GM12878 (cell line): ENCODE results near the gene RNF168. TPM values are rescaled to one million over a fixed set of nuclear protein-coding genes. Genes with fewer than 3 reads are reported as not detected.
"Not testable (repeated sequence)": the region's sequence is repeated elsewhere in the genome, so short reads cannot be mapped to it uniquely, and the experiment has no call there.

Experiments
- ATAC-seq: fragments of 200-7000 bp; cut with Tn5 transposase; 3 replicates; pipeline ENCODE4 v1.9.1; 2020; ENCODE audit warnings: mild to moderate bottlenecking, moderate library complexity
- BruUV-seq: library from RNA; stranded (reverse); fragments of 400-500 nt; replicated peaks from 2 replicates; lab custom pipeline; 2021; lab: Mats Ljungman, UMichigan
- CTCF ChIA-PET: fragments of 300-600 bp; sonication (Branson Sonifier 250); formaldehyde crosslinking; extraction: SDS; loops from one replicate; lab custom pipeline; 2021; ENCODE audit warnings: inconsistent platforms; lab: Yijun Ruan, JAX
- POLR2A ChIA-PET: fragments of 350-600 bp; formaldehyde crosslinking; extraction: SDS; loops from one replicate; lab custom pipeline; 2021; ENCODE audit warnings: inconsistent platforms; lab: Charles Lee
- RAD21 ChIA-PET: fragments of 300-600 bp; sonication (Branson Sonifier 250); formaldehyde crosslinking; loops from one replicate; lab custom pipeline; 2023; ENCODE audit warnings: antibody characterized with exemption; ENCODE audit not compliant: unreplicated experiment; lab: Charles Lee
- SMC1A ChIA-PET: fragments of 300-600 bp; sonication (Branson Sonifier 250); formaldehyde crosslinking; loops from one replicate; lab custom pipeline; 2023; ENCODE audit not compliant: unreplicated experiment, uncharacterized antibody; lab: Charles Lee
- DNase-seq: peaks from one replicate; pipeline ENCODE4 v3.0.0-alpha.2; 2011; ENCODE audit warnings: low read depth, low spot score
- FAIRE-seq: peaks from 3 replicates; lab custom pipeline; 2011; peaks lifted over from hg19 to GRCh38; lab: Jason Lieb, UNC
- H2AFZ ChIP-seq: 2 replicates; pipeline ENCODE4 v1.6.0; 2011; ENCODE audit warnings: low read depth, low read length, control low read depth; ENCODE audit not compliant: control insufficient read depth
- H3K27ac ChIP-seq: 2 replicates; pipeline ENCODE4 v1.5.1; 2011; ENCODE audit warnings: control low read depth; ENCODE audit not compliant: control insufficient read depth, insufficient read depth
- H3K27me3 ChIP-seq, 2 experiments: replicated peaks in 1 of 2; 2 replicates each; pipeline versions ENCODE4 v1.6.0 to v1.6.1; 2011; ENCODE audit warnings: low read length in 1 of 2; ENCODE audit not compliant: control insufficient read depth in 2 of 2, insufficient read depth in 2 of 2
- H3K36me3 ChIP-seq, 2 experiments: 2 replicates each; pipeline ENCODE4 v1.5.1; 2011; ENCODE audit warnings: low read length in 1 of 2; ENCODE audit not compliant: control insufficient read depth in 2 of 2, insufficient read depth in 2 of 2
- H3K4me1 ChIP-seq: 2 replicates; pipeline ENCODE4 v1.6.1; 2011; ENCODE audit warnings: mild to moderate bottlenecking, low read length, moderate library complexity, mixed read lengths; ENCODE audit not compliant: control insufficient read depth, insufficient read depth
- H3K4me2 ChIP-seq: 2 replicates; pipeline ENCODE4 v1.6.0; 2011; ENCODE audit warnings: control low read depth; ENCODE audit not compliant: control insufficient read depth, insufficient read depth
- H3K4me3 ChIP-seq: fragments of 200-600 bp; sonication (generic); 2 replicates; pipeline ENCODE4 v1.5.1; 2016
- H3K79me2 ChIP-seq: 2 replicates; pipeline ENCODE4 v1.6.0; 2011; ENCODE audit warnings: low read length; ENCODE audit not compliant: control insufficient read depth, insufficient read depth
- H3K9ac ChIP-seq: 2 replicates; pipeline ENCODE4 v1.8.0; 2011; ENCODE audit warnings: low read length, control low read depth, mixed read lengths; ENCODE audit not compliant: control insufficient read depth, insufficient read depth
- H3K9me3 ChIP-seq: replicated peaks from 3 replicates; pipeline ENCODE4 v1.5.1; 2011; ENCODE audit warnings: mild to moderate bottlenecking, low read length; ENCODE audit not compliant: control insufficient read depth, insufficient read depth
- H4K20me1 ChIP-seq: 2 replicates; pipeline ENCODE4 v1.6.0; 2011; ENCODE audit not compliant: control insufficient read depth, insufficient read depth
- RUNX3 ChIP-seq: IDR thresholded peaks from 2 replicates; pipeline ENCODE4 v1.6.1; 2012; ENCODE audit warnings: low read length, inconsistent platforms
- WGBS: methylation state at CpG from one replicate; pipeline ENCODE4 v1.1.6; 2016; ENCODE audit warnings: low lambda C conversion rate; ENCODE audit not compliant: insufficient replicate concordance, insufficient coverage; ENCODE audit errors: missing lambda C conversion rate; 5-methylcytosine and 5-hydroxymethylcytosine counted together
- in situ Hi-C: fragments of 300-500 bp; cut with MboI; formaldehyde crosslinking; loops from 9 replicates; pipeline ENCODE4 v1.14.3; 2018; ENCODE audit warnings: mixed read lengths
- intact Hi-C: fragments of 100-400 bp; cut with micrococcal nuclease; formaldehyde crosslinking; loops from one replicate; pipeline ENCODE4 v1.14.2; 2022; ENCODE audit not compliant: unreplicated experiment
- polyA plus RNA-seq, 11 experiments: library from polyadenylated mRNA; depleted of rRNA in 4 of 11; unstranded in 6 of 11; stranded (reverse) in 5 of 11; fragments of >200 nt; fragmentation: Nextera tagmentation in 4 of 11; fragmentation: Illumina TruSeq in 1 of 11; extraction: Ambion mirVana in 4 of 11; extraction: Trizol in 1 of 11; gene quantifications; 1 replicate in 1 of 11; 2 replicates in 10 of 11; pipeline versions ENCODE4 v1.2.1 to v1.2.3, GENCODE V29; 2011 to 2016; ENCODE audit warnings: inconsistent platforms in 2 of 11, missing spikeins in 2 of 11, low read depth in 1 of 11
- total RNA-seq, 4 experiments: library from RNA; depleted of rRNA in 3 of 4; stranded (reverse); fragments of >200 nt in 3 of 4; fragmentation: Illumina TruSeq in 1 of 4; extraction: Trizol in 1 of 4; gene quantifications; 2 replicates each; pipeline versions ENCODE4 v1.2.1 to v1.2.3, GENCODE V29; 2013 to 2021

RNF168 gene
- total and polyA plus RNA-seq, 10 of the 15 experiments (the other 5 are each of a cell fraction or from before 2014, with no cell fraction given): 12.7 to 47.5 (median 24.8) TPM

- CTCF ChIA-PET: interaction anchor here (1.6 kb wide), 1 partner anchor 10 kb away, joined by 5 read pairs; no protein-coding TSS in a partner anchor
These were observed 8.3 kb upstream of the RNF168 start for GRCh38 chr3:196511646-196512425.

GRCh38 chr3:196511108-196511507, 7.5 kb upstream of the RNF168 start:
- ChIA-PET CTCF (interaction anchor here (1.3 kb wide), 1 partner anchor 14 kb away, joined by 3 read pairs; no protein-coding TSS in a partner anchor), POLR2A (interaction anchor here (0.6 kb wide), 1 partner anchor 146 kb away, joined by 3 read pairs; no protein-coding TSS in a partner anchor)
- DNase-seq, FAIRE-seq, ATAC-seq, H4K20me1 ChIP-seq, H3K9me3 ChIP-seq, H3K79me2 ChIP-seq, H2AFZ ChIP-seq, BruUV-seq, RAD21 ChIA-PET, in situ Hi-C loops, H3K27me3 ChIP-seq, H3K4me1 ChIP-seq, H3K36me3 ChIP-seq, H3K27ac ChIP-seq, SMC1A ChIA-PET, intact Hi-C loops, H3K9ac ChIP-seq, H3K4me3 ChIP-seq, H3K4me2 ChIP-seq: not testable (repeated sequence)
- WGBS: 100% methylated on average over 1 of the region's 1 CpG

More at GRCh38 chr3:196511646-196512425, 8.3 kb upstream of the RNF168 start:
- H3K4me3 ChIP-seq, H3K79me2 ChIP-seq, H4K20me1 ChIP-seq, H3K27me3 ChIP-seq, RAD21 ChIA-PET, H3K36me3 ChIP-seq, H3K27ac ChIP-seq, in situ Hi-C loops, BruUV-seq, ATAC-seq, FAIRE-seq, intact Hi-C loops, H3K4me2 ChIP-seq, SMC1A ChIA-PET, H3K4me1 ChIP-seq, H3K9ac ChIP-seq, DNase-seq, H3K9me3 ChIP-seq, H2AFZ ChIP-seq: not testable (repeated sequence)
- 79% methylated on average over 15 of the region's 15 CpGs for WGBS
- TF ChIP-seq RUNX3: peak; percentile 74
- POLR2A ChIA-PET: interaction anchor here (0.6 to 0.7 kb wide), 4 partner anchors 47 to 720 kb away, joined by 3 to 5 read pairs (median 4); no protein-coding TSS in a partner anchor
